Measurements from ENCODE around the gene SKAP2.

SKAP2 gene

DNA sequence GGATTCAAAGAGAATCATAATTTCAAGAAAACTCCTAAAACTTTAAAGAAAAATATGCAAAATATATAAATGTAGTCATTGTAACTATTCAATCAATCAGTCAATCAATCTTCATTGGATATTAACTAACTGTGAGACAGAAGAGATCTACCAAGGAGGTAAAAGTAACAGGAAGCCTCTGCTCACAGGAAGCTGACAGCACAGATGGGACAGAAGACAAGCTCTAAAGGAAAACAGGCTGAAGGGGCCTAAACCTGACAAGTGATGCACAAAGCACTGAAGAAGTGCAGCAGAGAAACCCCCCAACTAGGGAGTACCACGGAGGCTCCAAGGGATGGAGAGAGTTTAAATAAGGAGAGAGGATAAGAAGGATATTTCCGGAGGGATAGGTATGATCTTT lies 173.0 kb downstream of the SKAP2 start:
- no peak for DNase-seq

DNA sequence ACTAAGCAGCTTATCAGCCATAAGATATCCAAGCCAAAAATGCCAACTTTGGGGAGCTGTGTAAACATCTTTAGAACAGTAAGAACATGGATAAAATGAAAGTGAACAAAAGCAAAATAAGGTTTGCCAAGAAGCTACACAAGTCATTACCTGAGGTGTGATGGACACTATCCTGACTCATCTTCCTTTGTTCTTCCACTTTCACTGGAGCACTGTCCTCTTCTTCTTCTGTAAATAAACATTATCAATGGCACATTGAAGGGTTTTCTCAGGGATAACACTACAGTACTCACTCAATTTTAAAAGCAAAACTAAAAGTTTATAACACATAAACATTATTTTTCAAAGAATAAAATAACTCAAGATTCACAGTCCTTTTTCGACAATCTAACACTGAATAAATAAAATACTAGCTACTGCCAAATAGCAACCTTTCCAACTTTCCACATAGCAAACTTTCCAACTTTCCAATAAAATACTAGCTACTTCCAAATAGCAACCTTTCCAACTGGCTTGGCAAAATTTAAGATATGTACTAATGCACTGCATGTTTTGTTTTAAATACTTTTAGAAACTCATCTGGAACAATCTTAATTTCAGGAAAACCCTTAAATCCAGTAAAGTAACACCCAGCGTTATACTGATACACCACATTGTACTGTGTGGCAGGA lies 174.1 kb downstream of the SKAP2 start:
- no peak for DNase-seq

DNA sequence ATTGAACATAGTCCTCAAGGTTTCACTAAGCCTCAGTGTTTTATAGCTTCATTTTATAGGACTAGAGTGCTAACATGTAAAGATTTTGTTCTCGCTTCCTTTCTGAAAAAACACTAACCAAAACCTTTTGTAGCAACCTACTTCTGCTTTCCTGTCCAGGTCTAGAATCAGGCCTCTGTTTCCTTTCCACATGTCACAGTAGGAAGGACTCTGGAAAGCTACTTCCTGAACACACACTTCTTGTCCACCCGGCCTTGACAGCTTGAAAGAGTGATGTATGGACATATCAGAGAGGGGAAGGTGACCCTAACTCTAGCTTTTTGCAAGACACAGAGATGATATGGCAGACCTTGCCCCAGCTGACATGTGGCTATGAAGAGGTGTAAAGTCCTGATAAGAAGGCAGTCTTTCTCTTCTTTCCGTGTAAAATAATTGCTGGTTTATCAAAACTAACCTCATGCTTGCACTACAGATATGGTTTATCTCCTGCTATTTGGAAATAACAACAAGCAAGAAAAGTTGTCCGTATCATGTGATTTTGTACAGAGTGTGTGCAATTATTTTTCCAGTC lies 175.4 kb downstream of the SKAP2 start:
- no peak for DNase-seq

DNA sequence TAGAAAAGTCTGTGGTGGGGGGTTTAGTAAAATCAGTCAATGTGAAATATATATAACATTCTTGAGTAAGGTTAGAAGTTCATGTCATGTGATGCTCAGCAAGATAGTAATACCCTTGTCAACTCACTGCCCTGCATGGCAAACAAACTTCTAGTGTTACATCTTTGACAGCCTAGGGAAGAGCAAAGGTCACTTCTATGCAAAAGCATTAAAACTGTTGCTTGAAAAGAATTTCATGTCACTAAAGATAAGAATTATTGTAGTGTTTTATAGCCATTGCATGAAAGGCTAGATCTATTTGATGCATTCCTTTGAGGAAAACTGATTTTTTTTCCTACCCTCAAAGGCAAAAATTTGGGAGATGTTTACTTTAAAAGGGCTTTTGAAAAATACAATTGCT lies 176.0 kb downstream of the SKAP2 start:
- DNase-seq, result no peak

DNA sequence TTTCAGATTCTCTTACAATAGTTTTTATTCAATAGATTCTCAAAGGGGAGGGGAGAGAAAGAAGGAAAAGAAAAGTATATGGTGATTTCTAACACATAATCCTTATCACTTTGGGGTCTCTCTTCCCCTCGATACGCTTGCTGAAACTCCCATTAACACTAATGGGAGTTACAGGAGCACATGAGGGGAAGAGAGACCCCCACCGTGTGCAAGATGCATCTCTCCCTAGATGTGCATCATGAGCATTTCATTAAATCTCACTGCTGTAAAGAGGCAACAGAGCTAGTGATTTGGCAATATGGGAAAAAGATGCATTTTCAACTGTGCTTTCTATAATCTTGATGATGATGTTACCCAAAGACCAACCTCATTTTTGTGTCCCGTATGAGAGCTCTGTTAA lies 177.4 kb downstream of the SKAP2 start:
- no peak for DNase-seq

DNA sequence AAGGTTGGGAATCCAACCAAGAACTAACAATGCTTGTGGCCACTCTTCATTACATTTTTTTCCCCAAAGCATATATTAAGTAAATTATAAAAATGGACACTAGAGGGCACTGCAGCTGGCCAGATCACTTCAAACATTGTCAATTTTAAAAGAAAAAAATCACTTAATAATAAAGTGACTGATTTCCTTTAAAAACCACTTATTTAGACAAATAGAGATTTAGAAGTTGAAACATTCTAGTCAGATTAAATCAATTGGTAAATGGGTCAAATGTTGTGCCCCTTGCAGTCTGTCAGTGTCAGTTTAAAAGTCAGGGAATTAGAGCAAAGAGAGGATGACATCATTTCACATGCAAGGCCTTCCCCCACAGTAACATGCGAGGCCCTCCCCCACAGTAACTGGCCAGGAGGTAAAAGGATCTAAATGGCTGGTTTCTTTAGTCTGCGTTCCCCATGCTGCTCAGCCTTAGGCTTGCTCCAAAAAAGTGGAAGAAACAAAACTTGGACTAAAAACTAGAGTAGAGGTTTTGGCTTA lies 177.9 kb downstream of the SKAP2 start:
- DNase-seq, result peak; percentile 8

DNA sequence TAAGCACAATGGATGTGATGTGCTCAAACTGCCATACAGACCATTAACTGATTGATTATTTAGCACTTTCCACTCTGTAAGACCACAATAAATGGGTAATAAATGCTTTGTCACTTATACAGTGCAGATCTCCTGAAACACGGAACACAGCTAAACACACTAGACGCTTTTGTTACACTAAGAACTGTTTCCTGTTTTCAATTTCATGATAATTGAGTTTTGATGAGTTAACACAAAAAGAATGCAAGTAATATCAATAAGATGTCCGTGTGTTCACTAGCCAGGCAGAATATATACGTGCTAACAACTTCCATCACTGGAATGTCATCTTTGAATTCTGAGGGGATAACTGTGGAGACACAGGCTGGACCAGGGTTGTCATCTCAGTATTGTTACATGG lies 178.8 kb downstream of the SKAP2 start:
- no peak for DNase-seq

DNA sequence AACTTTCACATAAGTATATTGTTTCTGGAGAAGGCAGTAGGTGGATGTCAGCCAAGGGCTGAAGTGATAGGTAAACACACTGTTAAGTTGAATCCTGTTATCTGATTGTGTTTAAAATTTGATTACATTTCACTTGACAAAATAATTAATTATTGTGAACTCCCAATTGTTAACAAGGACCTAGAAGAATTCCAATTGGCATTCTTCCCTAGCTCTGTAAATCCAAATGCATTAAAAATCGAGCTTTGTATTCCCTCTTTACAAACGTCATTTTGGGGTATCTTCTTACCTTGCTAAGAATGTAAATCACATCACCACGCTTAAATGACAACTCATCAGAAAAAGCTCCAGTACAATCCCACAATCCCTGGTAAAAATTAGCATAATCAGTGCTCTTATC lies 179.9 kb downstream of the SKAP2 start:
- no peak for DNase-seq

DNA sequence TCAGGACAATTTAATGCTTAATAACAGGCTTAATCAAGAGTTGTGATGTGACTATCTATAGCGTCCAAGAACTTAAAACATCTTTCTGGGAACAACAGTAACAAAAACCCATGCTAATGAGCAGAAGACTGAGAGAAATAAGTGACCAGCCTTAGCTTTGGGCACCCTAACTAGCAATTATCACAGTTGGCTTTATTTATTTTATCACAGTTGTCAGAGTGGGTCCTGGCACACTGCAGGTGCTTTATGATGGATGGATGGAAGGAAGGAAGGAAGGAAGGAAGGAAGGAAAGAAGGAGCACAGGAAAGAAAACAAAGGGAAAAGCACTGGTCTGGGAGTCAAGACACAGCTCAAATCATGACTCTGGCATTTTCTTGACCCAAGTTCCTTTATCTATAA lies 181.1 kb downstream of the SKAP2 start:
- no peak for DNase-seq

DNA sequence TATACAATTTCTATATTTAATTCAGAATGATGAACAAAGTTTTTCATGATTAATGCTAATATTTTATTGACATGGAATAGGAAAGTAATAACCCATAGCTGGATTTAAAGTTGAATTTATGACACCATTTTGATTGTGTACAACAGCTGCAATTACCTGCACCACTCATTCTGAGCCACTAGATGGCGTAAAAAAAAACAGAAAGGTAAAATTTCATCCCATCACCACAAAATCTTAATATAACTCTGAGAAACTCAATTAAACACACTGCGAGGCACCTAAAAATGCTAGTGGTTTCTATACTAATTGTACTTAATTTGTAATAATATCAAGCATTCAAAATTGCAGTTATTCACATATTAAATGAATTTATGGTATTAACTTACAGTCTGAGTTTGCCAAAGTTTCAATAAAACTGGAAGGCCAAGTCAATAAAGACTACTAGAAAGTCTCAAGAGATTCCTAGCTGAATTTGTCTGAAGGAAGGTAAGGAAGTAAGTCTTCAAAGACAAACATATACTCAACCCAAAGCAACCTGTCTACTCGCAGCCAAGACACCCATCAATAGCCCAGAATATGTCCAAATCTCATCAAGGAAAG lies 182.5 kb downstream of the SKAP2 start:
- peak; percentile 4 for DNase-seq

DNA sequence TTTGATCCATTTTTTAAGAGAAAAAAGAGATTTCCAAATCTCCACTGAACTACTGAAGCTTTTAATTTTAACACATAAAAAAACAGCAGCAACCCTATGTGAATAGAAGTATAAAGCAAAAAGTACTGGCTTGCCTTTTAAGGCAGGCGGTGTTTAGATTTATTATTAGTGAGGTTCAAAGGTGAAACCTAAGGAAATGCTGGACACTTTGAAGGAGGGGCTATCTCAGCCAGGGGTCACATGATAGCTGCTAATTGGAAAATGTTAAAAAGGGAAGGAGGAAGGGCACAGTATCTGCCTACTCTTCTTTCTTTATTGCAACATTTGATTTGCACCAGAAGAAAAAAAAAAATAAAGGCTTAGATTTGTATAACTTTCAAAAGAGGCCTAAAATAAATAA lies 183.8 kb downstream of the SKAP2 start:
- DNase-seq, result no peak

DNA sequence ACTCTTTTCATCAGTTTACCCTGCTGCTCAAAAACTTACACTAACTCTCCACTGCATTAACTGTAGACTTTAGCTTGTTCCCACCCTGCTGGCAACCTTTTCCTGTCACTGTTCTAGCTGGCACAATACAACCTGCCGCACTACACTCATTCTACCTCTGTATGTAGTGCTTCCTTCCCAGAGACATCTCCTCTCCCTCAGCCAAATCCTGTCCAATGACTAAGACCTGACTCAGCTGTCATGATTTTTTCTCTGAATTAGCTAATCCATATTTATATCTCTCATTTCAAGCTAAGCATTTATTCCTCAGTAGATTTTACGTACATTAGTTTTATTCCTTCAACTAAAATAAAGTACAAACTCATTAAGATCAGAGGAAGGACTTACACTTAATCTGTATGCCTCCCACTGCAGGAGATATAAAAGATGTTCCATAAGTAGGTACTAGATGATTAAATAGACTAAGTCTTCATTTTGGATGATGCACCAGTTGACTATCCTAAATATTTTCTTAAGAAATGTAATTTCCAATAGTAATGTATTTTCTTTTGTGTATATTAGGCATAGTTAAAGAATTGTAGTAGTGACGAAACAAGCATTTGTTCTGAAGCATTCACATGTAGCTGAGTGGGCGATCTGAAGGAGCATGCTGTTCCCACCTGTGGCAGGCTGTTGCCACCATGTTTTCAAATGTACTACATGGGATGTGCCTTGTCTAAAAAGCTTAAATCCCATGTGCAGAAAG lies 189.1 kb downstream of the SKAP2 start:
- no peak for DNase-seq

DNA sequence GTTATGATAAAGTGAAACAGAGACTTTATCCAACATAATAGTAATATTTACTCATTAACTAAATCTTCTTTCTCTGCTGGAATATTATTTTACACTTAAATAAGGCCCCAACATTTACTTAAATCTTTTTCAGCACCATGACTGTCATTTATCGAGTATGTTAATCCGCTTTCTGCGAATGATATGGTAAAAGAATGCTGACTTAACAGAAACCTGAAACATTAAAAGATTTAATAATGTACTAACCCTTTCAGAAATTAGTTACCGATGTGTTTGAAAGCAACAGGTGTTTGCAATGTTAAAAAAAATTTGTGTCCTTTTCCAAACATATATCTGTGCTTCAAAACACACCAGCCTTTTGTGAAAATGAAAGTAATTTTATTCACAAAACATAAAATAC lies 190.5 kb downstream of the SKAP2 start:
- DNase-seq, result no peak

DNA sequence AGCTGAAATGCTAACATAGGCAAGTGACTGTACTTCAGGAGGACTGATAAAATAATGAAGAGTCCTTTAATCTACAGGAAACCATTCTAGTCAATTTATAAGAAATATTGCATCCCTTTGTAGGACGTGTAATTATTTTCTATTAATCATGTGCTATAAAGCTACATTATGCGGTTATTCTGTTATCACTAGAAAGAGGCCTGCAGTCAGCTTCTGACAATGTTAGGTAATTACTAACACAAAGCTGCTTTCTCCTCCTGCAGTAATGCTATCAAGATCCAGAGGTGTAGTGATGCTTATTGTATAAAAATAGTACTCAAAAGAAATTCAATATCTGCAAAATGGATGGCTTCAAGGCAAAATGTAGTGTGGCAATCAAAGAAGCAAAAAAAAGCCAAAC lies 191.1 kb downstream of the SKAP2 start:
- no peak for DNase-seq

DNA sequence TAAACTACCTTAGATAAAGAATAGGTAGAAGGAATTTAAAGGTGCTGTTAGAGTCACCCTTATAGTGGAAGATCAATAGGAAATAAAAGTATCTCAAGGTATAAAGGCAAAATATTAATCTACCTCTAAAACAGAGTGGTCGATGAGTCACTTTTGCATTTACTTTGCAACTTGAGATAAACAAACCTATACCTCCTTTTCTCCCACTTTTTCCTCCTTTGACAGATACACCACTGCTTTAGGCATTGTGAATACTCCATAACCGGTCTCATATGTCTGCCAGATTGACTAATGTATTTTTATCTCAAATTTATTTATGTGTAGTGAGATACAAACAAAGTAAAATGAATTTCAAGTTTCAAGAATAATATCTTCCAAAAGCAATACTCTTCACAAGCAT lies 193.5 kb downstream of the SKAP2 start:
- no peak for DNase-seq

DNA sequence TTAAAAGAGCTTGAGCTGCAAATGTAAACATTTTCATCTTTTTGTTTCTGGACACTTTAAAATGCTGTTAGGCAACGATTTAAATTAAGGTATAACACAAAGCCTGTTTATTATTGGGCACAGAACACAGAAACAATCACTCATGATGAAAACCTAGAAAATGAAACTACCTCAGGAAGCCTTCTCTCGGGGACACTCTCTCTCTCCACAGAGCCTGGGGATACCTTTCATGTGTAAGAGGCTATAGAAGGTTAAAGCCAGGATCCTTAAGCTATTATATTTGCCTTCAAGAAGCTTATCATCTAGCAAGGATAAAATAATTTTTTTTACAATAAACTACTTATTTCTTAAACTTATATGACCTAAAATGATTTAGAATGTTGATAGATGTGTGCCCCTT lies 194.1 kb downstream of the SKAP2 start:
- no peak for DNase-seq

DNA sequence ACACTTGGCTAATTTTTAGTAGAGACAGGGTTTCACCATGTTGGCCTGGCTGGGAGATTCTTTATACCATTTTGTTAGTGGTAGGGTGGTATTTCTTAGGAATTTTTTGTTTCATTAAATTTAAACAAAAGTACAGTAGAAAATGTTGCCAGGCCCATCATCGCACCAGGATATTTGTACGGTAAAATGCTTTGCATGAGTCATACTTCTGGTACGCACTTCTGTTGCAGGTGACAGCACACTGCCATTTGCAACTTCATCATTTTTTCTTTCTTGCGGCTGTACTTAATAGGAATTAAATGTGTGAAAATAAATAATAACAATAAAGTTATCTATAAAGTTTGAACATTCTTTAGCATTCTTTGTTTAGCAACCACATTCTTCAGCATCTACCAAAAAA lies 195.6 kb downstream of the SKAP2 start:
- DNase-seq, result no peak

DNA sequence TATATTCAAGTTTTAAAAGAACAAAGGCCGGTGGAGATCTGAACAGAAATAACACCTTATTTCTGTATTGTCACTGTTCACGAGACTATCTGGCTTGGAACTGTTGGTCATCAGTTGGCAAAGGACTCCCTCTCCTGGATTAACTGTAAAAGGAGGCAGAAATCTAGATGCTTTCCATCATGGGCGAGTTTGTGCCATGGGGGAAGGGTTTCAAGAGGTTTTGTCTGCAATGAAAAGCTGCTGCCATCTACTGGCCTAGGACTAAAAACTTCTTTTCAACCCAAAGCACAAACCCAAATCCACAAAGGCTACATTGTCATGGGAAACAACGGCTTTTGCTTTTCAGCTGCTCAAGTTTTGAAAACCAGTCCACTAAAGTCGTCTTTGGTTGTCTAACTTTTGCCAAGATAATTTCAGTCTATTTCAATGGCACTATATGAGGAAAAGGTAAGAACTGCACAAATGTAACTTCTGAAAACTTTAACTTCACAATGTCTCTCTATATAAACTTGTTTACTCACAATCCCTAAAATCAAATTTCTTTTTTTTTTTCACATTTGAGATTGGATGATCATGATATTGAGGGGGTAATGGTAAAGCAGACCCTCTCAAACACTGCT lies 196.8 kb downstream of the SKAP2 start:
- peak; percentile 63 for DNase-seq

DNA sequence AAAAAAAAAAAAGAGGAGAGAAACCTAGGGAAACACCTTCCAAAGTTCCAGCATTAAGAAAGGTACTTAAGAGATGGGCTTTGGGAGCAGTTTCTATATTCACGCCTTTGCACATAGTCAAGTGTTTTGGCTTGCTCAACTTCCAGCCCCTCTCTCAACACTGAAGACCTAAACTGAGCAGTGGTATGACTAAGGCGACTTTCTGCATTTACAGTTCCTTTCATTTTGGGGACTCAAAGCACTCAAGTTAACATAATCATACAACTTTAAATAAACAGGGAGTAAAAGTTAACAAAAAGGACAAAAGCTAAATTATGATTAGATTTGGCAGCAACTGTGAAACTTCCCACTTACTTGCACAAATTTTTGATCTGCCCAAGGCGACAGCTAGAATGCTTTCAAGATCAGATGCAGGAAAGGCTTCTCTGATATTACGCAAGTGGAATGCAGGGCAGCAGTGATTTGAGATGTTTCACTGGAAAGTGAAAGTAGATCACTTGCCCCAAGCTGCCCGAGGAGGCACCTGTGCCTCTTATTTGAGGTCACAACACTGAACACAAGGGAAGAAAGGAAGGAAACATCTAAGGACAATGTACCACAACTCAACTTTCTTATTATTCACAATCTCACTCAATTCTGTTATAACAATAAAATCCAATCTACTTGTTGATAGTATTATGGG lies 199.5 kb downstream of the SKAP2 start:
- peak; percentile 46 for DNase-seq

DNA sequence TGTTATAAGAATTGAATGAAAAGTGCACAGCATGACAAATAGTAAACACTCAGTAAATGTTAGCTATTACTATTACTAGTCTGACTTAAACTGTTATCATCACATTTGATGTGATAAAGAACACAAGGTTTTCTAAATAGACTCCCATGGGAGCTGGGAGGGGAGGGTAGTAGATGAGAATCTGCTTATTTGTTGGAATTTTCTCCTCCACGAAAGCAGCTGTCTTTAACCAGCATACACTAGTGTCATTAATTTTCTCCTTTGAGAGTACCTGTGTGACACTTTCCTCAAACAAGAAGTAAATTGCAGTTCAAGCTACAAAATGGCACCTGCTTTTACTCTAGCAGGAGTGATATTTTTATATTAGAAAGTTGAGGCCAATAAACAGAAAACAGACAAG lies 200.1 kb downstream of the SKAP2 start:
- no peak for DNase-seq

DNA sequence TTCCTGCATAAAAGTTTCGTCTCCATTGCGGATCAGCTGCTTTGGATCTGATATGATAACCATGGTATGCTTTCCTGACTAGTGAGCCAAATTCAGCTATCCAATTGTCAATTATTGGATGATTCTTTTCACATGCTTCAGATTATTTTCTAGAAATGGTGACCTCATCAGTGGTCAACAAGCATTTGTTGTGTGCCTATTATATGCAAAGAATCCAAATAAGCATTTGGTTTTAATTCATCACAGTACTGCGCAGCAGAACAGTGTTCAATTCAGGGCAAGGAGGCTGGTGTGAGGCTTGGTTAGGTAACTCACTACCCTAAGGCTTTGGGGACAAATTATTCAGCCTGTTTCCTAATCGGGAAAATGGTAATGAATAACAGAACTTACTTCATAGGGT lies 200.5 kb downstream of the SKAP2 start:
- DNase-seq, result no peak

DNA sequence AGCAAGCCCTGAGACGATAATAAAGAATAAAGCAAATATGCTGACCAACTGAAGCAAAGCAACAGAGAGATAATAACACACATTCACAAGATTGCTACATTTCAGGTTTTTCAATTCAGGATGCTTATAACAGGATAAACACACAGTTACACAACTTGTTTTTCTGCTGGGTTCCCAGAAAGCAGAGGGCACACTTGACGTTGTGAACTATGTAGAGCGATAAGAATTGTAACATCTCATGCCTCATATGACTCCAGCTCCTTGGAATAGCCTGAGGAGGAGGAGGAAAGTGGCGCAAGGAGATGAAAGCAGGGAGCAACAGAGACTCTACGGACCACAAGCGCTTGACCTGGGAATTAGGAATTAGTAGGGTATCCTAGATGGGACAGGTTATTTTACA lies 201.7 kb downstream of the SKAP2 start:
- DNase-seq, result no peak

DNA sequence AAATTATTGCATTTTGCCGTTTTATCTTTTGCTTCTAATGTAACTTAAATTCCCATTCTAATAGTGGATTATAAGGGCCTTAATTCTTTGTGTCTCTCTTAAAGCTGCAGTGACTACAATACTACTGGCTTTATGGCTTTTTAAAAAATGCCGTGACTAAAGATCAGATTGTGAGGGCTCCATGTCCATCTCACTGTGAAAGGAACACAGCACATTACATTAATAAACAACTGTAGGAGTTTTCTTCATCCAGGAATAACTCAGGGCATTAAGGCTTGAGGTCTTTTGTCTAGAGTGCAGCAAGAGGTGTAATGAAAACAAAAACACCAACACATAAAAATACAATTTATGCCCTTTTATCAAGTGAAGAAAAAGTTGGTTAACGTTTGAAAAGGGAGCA lies 205.3 kb downstream of the SKAP2 start:
- no peak for DNase-seq
